GM13976 (cell line): ENCODE results near the gene BUD31.

Source experiments
- DNase-seq: peaks from one replicate; pipeline ENCODE4 v3.0.0; 2012; ENCODE audit warnings: low spot score
- in situ Hi-C: fragments of 300-500 bp; cut with MboI; formaldehyde crosslinking; loops from one replicate; pipeline ENCODE4 v1.12.0; 2022; ENCODE audit warnings: low sequenced_read_pairs, mixed read lengths, inconsistent platforms; ENCODE audit not compliant: unreplicated experiment
- TF ChIP-seq, protein P1 (sequence below): IDR thresholded peaks from 2 replicates; pipeline ENCODE4 v1.5.1; 2012; ENCODE audit warnings: borderline replicate concordance, mild to moderate bottlenecking; ENCODE audit not compliant: insufficient read depth; ENCODE audit errors: extremely low read depth, missing control alignments, control extremely low read depth

Gene BUD31

GRCh38 chr7:99394188-99394502 is 14.6 kb upstream of the BUD31 start:
- in situ Hi-C loops: no loop called here
- DNase-seq: no peak
- TF ChIP-seq, protein P1, sequence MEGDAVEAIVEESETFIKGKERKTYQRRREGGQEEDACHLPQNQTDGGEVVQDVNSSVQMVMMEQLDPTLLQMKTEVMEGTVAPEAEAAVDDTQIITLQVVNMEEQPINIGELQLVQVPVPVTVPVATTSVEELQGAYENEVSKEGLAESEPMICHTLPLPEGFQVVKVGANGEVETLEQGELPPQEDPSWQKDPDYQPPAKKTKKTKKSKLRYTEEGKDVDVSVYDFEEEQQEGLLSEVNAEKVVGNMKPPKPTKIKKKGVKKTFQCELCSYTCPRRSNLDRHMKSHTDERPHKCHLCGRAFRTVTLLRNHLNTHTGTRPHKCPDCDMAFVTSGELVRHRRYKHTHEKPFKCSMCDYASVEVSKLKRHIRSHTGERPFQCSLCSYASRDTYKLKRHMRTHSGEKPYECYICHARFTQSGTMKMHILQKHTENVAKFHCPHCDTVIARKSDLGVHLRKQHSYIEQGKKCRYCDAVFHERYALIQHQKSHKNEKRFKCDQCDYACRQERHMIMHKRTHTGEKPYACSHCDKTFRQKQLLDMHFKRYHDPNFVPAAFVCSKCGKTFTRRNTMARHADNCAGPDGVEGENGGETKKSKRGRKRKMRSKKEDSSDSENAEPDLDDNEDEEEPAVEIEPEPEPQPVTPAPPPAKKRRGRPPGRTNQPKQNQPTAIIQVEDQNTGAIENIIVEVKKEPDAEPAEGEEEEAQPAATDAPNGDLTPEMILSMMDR: no peak

GRCh38 chr7:99395616-99396327 is 13.0 kb upstream of the BUD31 start:
- DNase-seq: no peak
- in situ Hi-C loops: no loop called here
- TF ChIP-seq, protein P1: no peak

GRCh38 chr7:99396418-99397296 is 12.1 kb upstream of the BUD31 start:
- TF ChIP-seq, protein P1: no peak
- no peak for DNase-seq
- in situ Hi-C loops: no loop called here

DNA sequence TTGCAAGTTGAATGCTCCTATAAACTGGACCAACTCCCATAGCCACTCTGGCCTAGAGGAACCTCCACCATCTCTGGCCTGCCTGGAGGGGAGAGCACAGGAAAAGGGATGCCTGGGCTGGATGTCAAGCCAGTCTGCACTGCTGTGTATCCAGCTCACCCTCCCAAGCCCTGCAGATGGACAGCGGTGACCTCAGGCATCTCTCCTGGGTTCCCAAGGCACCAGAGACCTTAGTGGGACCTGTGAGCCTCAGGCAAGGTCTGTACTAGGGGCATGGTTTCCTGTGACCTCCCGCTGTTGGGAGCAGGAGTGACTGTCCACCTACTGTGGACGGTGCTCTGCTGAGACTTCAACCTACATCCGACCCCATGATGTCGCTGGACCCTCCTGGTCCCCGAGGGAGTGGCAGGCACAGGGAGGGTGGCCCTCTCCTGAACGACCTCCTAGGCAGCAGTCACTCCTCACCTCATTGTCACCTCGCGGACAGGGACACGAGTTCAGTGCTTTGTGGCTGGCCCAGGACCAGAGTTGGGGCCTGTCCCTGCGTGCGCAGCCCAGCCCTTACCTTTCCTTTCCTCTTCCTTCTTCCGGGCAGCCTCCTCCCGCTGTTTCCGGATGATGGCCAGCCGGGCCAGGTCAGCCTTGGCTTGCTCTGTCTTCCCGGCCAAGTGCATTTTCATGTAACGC is 11.3 kb upstream of the BUD31 start:
- DNase-seq: no peak
- in situ Hi-C loops: no loop called here
- TF ChIP-seq, protein P1: no peak

DNA sequence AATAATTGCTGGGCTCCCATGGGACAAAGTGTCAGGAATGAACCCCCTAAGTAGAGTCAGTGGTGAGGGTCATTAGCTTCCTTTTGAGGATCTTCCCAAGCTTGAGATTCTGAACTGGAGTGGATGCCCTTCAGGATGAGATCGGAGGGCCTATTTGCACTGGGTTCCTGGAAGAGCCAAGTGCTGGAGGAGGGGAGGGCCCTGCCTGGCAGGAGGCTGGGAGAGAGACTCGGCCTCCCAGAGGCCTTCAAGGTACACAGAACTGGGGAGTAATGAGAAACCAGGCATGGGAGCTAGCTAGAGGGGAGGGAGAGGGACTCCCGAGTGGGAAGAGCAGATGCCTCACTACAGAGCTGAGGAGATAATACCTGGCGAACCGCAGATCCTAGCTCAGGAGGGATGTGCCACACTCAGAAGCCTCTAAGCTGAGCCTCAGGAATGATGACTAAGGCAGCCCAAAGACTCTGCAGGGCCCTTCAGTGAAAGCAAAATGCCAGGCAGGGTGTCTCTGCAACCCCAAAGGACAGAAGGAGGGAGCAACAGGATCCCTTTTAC is 9.8 kb upstream of the BUD31 start:
- in situ Hi-C loops: no loop called here
- no peak for DNase-seq
- TF ChIP-seq, protein P1: no peak

DNA sequence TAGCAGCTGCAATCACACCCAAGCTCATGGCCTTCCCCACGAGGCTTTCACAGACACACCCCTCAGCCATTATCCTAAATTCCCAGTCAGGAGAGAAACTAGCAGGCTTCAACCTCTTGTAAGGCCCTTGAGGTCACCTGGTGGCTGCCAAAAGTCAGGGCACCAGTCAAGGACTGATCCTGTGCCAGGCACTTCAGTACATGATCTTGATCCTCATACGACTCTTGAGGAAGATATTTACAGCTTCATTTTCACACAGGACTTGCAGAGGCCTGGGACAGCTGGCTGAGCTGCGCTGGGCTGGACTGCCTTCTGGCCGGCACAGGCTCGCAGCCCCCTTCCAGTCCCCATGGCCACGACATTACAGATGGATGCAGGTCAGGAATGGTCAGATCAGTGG is 9.2 kb upstream of the BUD31 start:
- no peak for DNase-seq
- TF ChIP-seq, protein P1: no peak
- in situ Hi-C loops: no loop called here
